HepG2 (cell line): ENCODE data around the gene ANKRD11. TPM values are rescaled to one million over a fixed set of nuclear protein-coding genes. Genes with fewer than 3 reads are reported as not detected.

Experiments
- ARID3A ChIP-seq: IDR thresholded peaks from 2 replicates; pipeline ENCODE4 v1.6.1; 2012; ENCODE audit warnings: low read depth, low read length, improper control_type of control experiment
- BRCA1 ChIP-seq: sonication (generic); formaldehyde crosslinking; IDR thresholded peaks from 2 replicates; pipeline ENCODE4 v1.4.0; 2020; ENCODE audit warnings: missing genetic modification reagents
- CBX5 ChIP-seq: sonication (generic); formaldehyde crosslinking; IDR thresholded peaks from 2 replicates; pipeline ENCODE4 v1.4.0; 2020; ENCODE audit warnings: missing genetic modification reagents, borderline replicate concordance
- CTCF ChIP-seq: sonication (generic); formaldehyde crosslinking; IDR thresholded peaks from 2 replicates; pipeline ENCODE4 v1.5.0; 2020; ENCODE audit warnings: mild to moderate bottlenecking, missing genetic modification reagents, moderate library complexity
- DR1 ChIP-seq: sonication (generic); formaldehyde crosslinking; IDR thresholded peaks from 2 replicates; pipeline ENCODE4 v1.8.0; 2021; ENCODE audit warnings: mild to moderate bottlenecking, missing genetic modification reagents, inconsistent platforms
- ETS1 ChIP-seq: sonication (generic); formaldehyde crosslinking; IDR thresholded peaks from 2 replicates; pipeline ENCODE4 v1.4.0; 2020; ENCODE audit warnings: missing genetic modification reagents
- KAT2B ChIP-seq: fragments of 150-350 bp; IDR thresholded peaks from 2 replicates; pipeline ENCODE4 v1.6.1; 2014; ENCODE audit warnings: low read depth, low read length, borderline replicate concordance
- NR0B2 ChIP-seq: sonication (generic); formaldehyde crosslinking; IDR thresholded peaks from 2 replicates; pipeline ENCODE4 v1.4.0; 2020; ENCODE audit warnings: mild to moderate bottlenecking, missing genetic modification reagents
- PAX8 ChIP-seq: sonication (generic); formaldehyde crosslinking; IDR thresholded peaks from 2 replicates; pipeline ENCODE4 v1.8.0; 2022; ENCODE audit warnings: mild to moderate bottlenecking, missing genetic modification reagents, borderline replicate concordance
- SAP130 ChIP-seq: IDR thresholded peaks from 2 replicates; pipeline ENCODE4 v1.6.1; 2016; ENCODE audit warnings: low read depth
- TP53 ChIP-seq: sonication (generic); formaldehyde crosslinking; conservative IDR thresholded peaks from 2 replicates; pipeline ENCODE4 v1.4.0; 2020; ENCODE audit warnings: missing genetic modification reagents
- ZKSCAN5 ChIP-seq: sonication (generic); formaldehyde crosslinking; IDR thresholded peaks from 2 replicates; pipeline ENCODE4 v1.5.1; 2020; ENCODE audit warnings: mild to moderate bottlenecking, missing genetic modification reagents
- ZMYM3 ChIP-seq: sonication (generic); formaldehyde crosslinking; IDR thresholded peaks from 2 replicates; pipeline ENCODE4 v1.5.1; 2020; ENCODE audit warnings: mild to moderate bottlenecking, missing genetic modification reagents
- ZNF142 ChIP-seq: sonication (generic); formaldehyde crosslinking; IDR thresholded peaks from 2 replicates; pipeline ENCODE4 v1.4.0; 2020; ENCODE audit warnings: missing genetic modification reagents
- ZNF552 ChIP-seq: sonication (generic); formaldehyde crosslinking; IDR thresholded peaks from 2 replicates; pipeline ENCODE4 v1.9.0; 2022; ENCODE audit warnings: missing genetic modification reagents, mild to moderate bottlenecking, borderline replicate concordance
- ZNF616 ChIP-seq: sonication (generic); formaldehyde crosslinking; IDR thresholded peaks from 2 replicates; pipeline ENCODE4 v1.5.0; 2020; ENCODE audit warnings: low read depth, mild to moderate bottlenecking, missing genetic modification reagents
- ZNF674 ChIP-seq: sonication (generic); formaldehyde crosslinking; IDR thresholded peaks from 2 replicates; pipeline ENCODE4 v1.5.0; 2020; ENCODE audit warnings: low read depth, mild to moderate bottlenecking, missing genetic modification reagents
- ZNF766 ChIP-seq: sonication (generic); formaldehyde crosslinking; IDR thresholded peaks from 2 replicates; pipeline ENCODE4 v1.5.0; 2020; ENCODE audit warnings: missing genetic modification reagents, borderline replicate concordance
- ZSCAN31 ChIP-seq: sonication (generic); formaldehyde crosslinking; IDR thresholded peaks from 2 replicates; pipeline ENCODE4 v1.5.0; 2020; ENCODE audit warnings: low read depth, mild to moderate bottlenecking, missing genetic modification reagents
- polyA plus RNA-seq, 8 experiments: library from polyadenylated mRNA; depleted of rRNA in 3 of 8; stranded (reverse) in 7 of 8; unstranded in 1 of 8; fragments of >200 nt; fragmentation: Illumina TruSeq in 4 of 8; extraction: Trizol in 4 of 8; gene quantifications; 2 replicates each; pipeline versions ENCODE4 v1.2.1 to v1.2.3, GENCODE V29; 2011 to 2016; ENCODE audit warnings: low read depth in 4 of 8, missing spikeins in 1 of 8, mixed read lengths in 1 of 8; ENCODE audit not compliant: insufficient read depth in 1 of 8
- total RNA-seq, 5 experiments: library from RNA; depleted of rRNA; stranded (reverse); fragments of >200 nt; fragmentation: Illumina TruSeq; extraction: Trizol; gene quantifications; 2 replicates each; pipeline ENCODE4 v1.2.3, GENCODE V29; 2016; ENCODE audit warnings: low read depth in 1 of 5

The ANKRD11 gene
- total and polyA plus RNA-seq, 2 of the 13 experiments (the other 11 are each of a cell fraction or from before 2014, with no cell fraction given): 21.4 to 38.4 TPM

GRCh38 chr16:89404561-89404960 lies 85.8 kb downstream of the ANKRD11 start (continued):
- TF ChIP-seq ARID3A (no peak), ZNF766 (no peak), NR0B2 (CRISPR knock-in tag) (no peak), SAP130 (CRISPR knock-in tag) (peak; percentile 64), TP53 (CRISPR knock-in tag) (no peak), ZNF552 (CRISPR knock-in tag) (no peak), CTCF (CRISPR knock-in tag) (no peak), KAT2B (no peak), ZNF142 (CRISPR knock-in tag) (no peak), BRCA1 (CRISPR knock-in tag) (no peak), ZKSCAN5 (CRISPR knock-in tag) (no peak), ZMYM3 (CRISPR knock-in tag) (no peak), DR1 (CRISPR knock-in tag) (no peak), CBX5 (CRISPR knock-in tag) (no peak), ZNF674 (CRISPR knock-in tag) (no peak), ETS1 (no peak), ZNF616 (0 out of 2 replicates have a peak, but pooled peaks have one; percentile 28), ZSCAN31 (CRISPR knock-in tag) (no peak), PAX8 (CRISPR knock-in tag) (no peak)
